IMR-90 (cell line): ENCODE results near the gene OSBPL8. TPM values are rescaled to one million over a fixed set of nuclear protein-coding genes. Genes with fewer than 3 reads are reported as not detected.
"Not testable (repeated sequence)": the region's sequence is repeated elsewhere in the genome, so short reads cannot be mapped to it uniquely, and the experiment has no call there.

Experiments used
- ATAC-seq: fragments of 200-7000 bp; cut with Tn5 transposase; 2 replicates; pipeline ENCODE4 v1.9.1; 2020; ENCODE audit warnings: low read depth, mild to moderate bottlenecking, moderate library complexity
- BruUV-seq: library from RNA; stranded (reverse); fragments of 400-500 nt; replicated peaks from 2 replicates; lab custom pipeline; 2021; lab: Mats Ljungman, UMichigan
- CTCF ChIA-PET: fragments of 300-600 bp; formaldehyde crosslinking; extraction: SDS; loops from one replicate; lab custom pipeline; 2021; ENCODE audit warnings: antibody characterized with exemption; lab: Yijun Ruan, JAX
- POLR2A ChIA-PET: fragments of 300-600 bp; sonication (Branson Sonifier 250); formaldehyde crosslinking; loops from one replicate; lab custom pipeline; 2022; ENCODE audit warnings: antibody characterized with exemption; ENCODE audit not compliant: unreplicated experiment; lab: Charles Lee
- DNase-seq: peaks from one replicate; pipeline ENCODE4 v3.0.0; 2013
- H2AFZ ChIP-seq: replicated peaks from 2 replicates; pipeline ENCODE3; 2013; ENCODE audit warnings: low read length, mild to moderate bottlenecking; ENCODE audit not compliant: poor library complexity
- H2AK5ac ChIP-seq: 2 replicates; pipeline ENCODE4 v1.6.1; 2013; ENCODE audit warnings: low read depth, low read length, inconsistent platforms
- H2AK9ac ChIP-seq: replicated peaks from 2 replicates; pipeline ENCODE3; 2013; ENCODE audit warnings: mild to moderate bottlenecking, low read depth, low read length, moderate library complexity; ENCODE audit not compliant: poor library complexity
- H2BK120ac ChIP-seq: 2 replicates; pipeline ENCODE4 v1.6.1; 2013; ENCODE audit warnings: low read depth, low read length, inconsistent platforms
- H2BK15ac ChIP-seq: 3 replicates; pipeline ENCODE4 v1.6.1; 2013; ENCODE audit warnings: low read depth, low read length, inconsistent platforms
- H2BK20ac ChIP-seq: 2 replicates; pipeline ENCODE4 v1.6.1; 2013; ENCODE audit warnings: low read depth, mild to moderate bottlenecking, inconsistent platforms, low read length, moderate library complexity
- H2BK5ac ChIP-seq: 2 replicates; pipeline ENCODE4 v1.6.1; 2013; ENCODE audit warnings: mild to moderate bottlenecking, low read depth, low read length, inconsistent platforms; ENCODE audit not compliant: poor library complexity, severe bottlenecking
- H3K14ac ChIP-seq: replicated peaks from 2 replicates; pipeline ENCODE4 v1.6.1; 2013; ENCODE audit warnings: low read depth, low read length, inconsistent platforms
- H3K18ac ChIP-seq: 2 replicates; pipeline ENCODE4 v1.6.1; 2013; ENCODE audit warnings: low read depth, low read length, control low read depth
- H3K23ac ChIP-seq: 2 replicates; pipeline ENCODE4 v1.6.1; 2013; ENCODE audit warnings: low read depth, low read length, inconsistent platforms
- H3K27ac ChIP-seq: 2 replicates; pipeline ENCODE4 v1.5.1; 2013; ENCODE audit warnings: mild to moderate bottlenecking, control low read depth, low read length; ENCODE audit not compliant: insufficient read depth
- H3K27me3 ChIP-seq: 2 replicates; pipeline ENCODE4 v1.6.1; 2013; ENCODE audit warnings: low read length; ENCODE audit not compliant: control insufficient read depth, insufficient read depth
- H3K36me3 ChIP-seq: 2 replicates; pipeline ENCODE4 v1.6.1; 2013; ENCODE audit warnings: low read length, mixed read lengths; ENCODE audit not compliant: control insufficient read depth, insufficient read depth
- H3K4ac ChIP-seq: 2 replicates; pipeline ENCODE4 v1.6.1; 2013; ENCODE audit warnings: low read depth, low read length, inconsistent platforms
- H3K4me1 ChIP-seq: 2 replicates; pipeline ENCODE4 v1.6.1; 2013; ENCODE audit warnings: low read length, mixed read lengths; ENCODE audit not compliant: control insufficient read depth, insufficient read depth
- H3K4me2 ChIP-seq: 2 replicates; pipeline ENCODE4 v1.6.1; 2013; ENCODE audit warnings: low read depth, mild to moderate bottlenecking, control low read depth, low read length, moderate library complexity
- H3K4me3 ChIP-seq: 2 replicates; pipeline ENCODE4 v1.5.1; 2013; ENCODE audit warnings: low read depth, mild to moderate bottlenecking, control low read depth, low read length, moderate library complexity; ENCODE audit not compliant: insufficient read depth
- H3K56ac ChIP-seq: 2 replicates; pipeline ENCODE4 v1.6.1; 2013; ENCODE audit warnings: low read length, inconsistent platforms; ENCODE audit not compliant: insufficient read depth; ENCODE audit errors: extremely low read depth
- H3K79me1 ChIP-seq, 2 experiments: 2 replicates each; pipeline ENCODE4 v1.6.1; 2013; ENCODE audit warnings: low read length in 2 of 2, inconsistent platforms in 1 of 2, low read depth in 1 of 2
- H3K9ac ChIP-seq: 2 replicates; pipeline ENCODE4 v1.6.1; 2013; ENCODE audit warnings: low read depth, low read length, control low read depth
- H3K9me1 ChIP-seq: 2 replicates; pipeline ENCODE4 v1.6.1; 2013; ENCODE audit warnings: low read length, inconsistent platforms; ENCODE audit not compliant: insufficient read depth
- H3K9me3 ChIP-seq: 2 replicates; pipeline ENCODE4 v1.6.1; 2013; ENCODE audit warnings: low read length; ENCODE audit not compliant: control insufficient read depth, insufficient read depth
- H4K20me1 ChIP-seq: 2 replicates; pipeline ENCODE4 v1.6.1; 2013; ENCODE audit warnings: low read length, inconsistent platforms; ENCODE audit not compliant: insufficient read depth
- H4K5ac ChIP-seq: 2 replicates; pipeline ENCODE4 v1.6.1; 2013; ENCODE audit warnings: mild to moderate bottlenecking, low read depth, low read length, control low read depth
- H4K8ac ChIP-seq, 2 experiments: 2 replicates each; pipeline ENCODE4 v1.6.1; 2013; ENCODE audit warnings: low read depth in 2 of 2, low read length in 2 of 2, control low read depth in 1 of 2, inconsistent platforms in 1 of 2
- H4K91ac ChIP-seq: 2 replicates; pipeline ENCODE4 v1.6.1; 2013; ENCODE audit warnings: low read depth, low read length, inconsistent platforms; ENCODE audit not compliant: insufficient read depth
- WGBS, 2 experiments: methylation state at CpG; one replicate each; pipeline versions ENCODE4 v1.1.5 to v1.1.7; 2013; ENCODE audit warnings: missing lambda C conversion rate in 2 of 2; ENCODE audit not compliant: insufficient read length in 1 of 2; ENCODE audit errors: extremely low coverage in 2 of 2; 5-methylcytosine and 5-hydroxymethylcytosine counted together
- dilution Hi-C: fragments of 300-500 bp; cut with HindIII; formaldehyde crosslinking; loops from one replicate; pipeline ENCODE4 v1.14.3; 2018; ENCODE audit warnings: low sequenced_read_pairs; ENCODE audit not compliant: unreplicated experiment
- in situ Hi-C: fragments of 300-500 bp; cut with MboI; formaldehyde crosslinking; loops from 3 replicates; pipeline ENCODE4 v1.14.3; 2019; ENCODE audit warnings: low sequenced_read_pairs, inconsistent platforms, mixed read lengths
- intact Hi-C: fragments of 100-400 bp; cut with micrococcal nuclease; formaldehyde crosslinking; loops from 2 replicates; pipeline ENCODE4 v1.10.0; 2022
- polyA plus RNA-seq, 3 experiments: library from polyadenylated mRNA; depleted of rRNA; stranded (reverse); fragments of >200 nt; gene quantifications; 2 replicates each; pipeline ENCODE4 v1.2.3, GENCODE V29; 2012; ENCODE audit warnings: low replicate concordance in 1 of 3
- total RNA-seq: library from RNA; depleted of rRNA; stranded (reverse); fragments of >200 nt; gene quantifications from 2 replicates; pipeline ENCODE4 v1.2.3, GENCODE V29; 2012

Gene OSBPL8
- total and polyA plus RNA-seq, 2 of the 4 experiments (the other 2 are of a cell fraction), result 17.8 to 24.2 TPM

DNA sequence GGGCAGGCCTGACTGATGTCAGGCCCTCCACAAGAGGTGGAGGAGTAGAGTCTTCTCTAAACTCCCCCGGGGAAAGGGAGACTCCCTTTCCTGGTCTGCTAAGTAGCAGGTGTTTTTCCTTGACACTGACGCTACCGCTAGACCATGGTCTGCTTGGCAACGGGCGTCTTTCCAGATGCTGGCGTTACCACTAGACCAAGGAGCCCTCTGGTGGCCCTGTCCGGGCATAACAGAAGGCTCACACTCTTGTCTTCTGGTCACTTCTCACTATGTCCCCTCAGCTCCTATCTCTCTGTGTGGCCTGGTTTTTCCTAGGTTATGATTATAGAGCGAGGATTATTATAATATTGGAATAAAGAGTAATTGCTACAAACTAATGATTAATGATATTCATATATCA is 86.7 kb downstream of the OSBPL8 start:
- WGBS, 2 experiments, result no CpG with 5 or more reads among the region's 8 CpGs
- H3K18ac ChIP-seq, H3K4ac ChIP-seq, H3K27ac ChIP-seq, H4K20me1 ChIP-seq, H3K23ac ChIP-seq, H3K4me1 ChIP-seq, H2BK120ac ChIP-seq, dilution Hi-C loops, H2AK9ac ChIP-seq, H3K4me2 ChIP-seq, H3K9me1 ChIP-seq, H2BK20ac ChIP-seq, H3K4me3 ChIP-seq, H3K27me3 ChIP-seq, H3K56ac ChIP-seq, H2BK5ac ChIP-seq, H2AK5ac ChIP-seq, H4K91ac ChIP-seq, H4K8ac ChIP-seq, BruUV-seq, H3K36me3 ChIP-seq, H2AFZ ChIP-seq, H2BK15ac ChIP-seq, H4K5ac ChIP-seq, CTCF ChIA-PET, H3K9me3 ChIP-seq, H3K9ac ChIP-seq, H3K14ac ChIP-seq, POLR2A ChIA-PET, ATAC-seq, DNase-seq: not testable (repeated sequence)
- in situ Hi-C loops (loop anchor here (25.0 kb wide), 2 partner anchors 411 to 936 kb away; no protein-coding TSS in a partner anchor), intact Hi-C loops (loop anchor here (5.0 kb wide), 1 partner anchor 84 kb away; the partner anchor contains the start of gene OSBPL8)
- peaks cover 28 to 53% of the 10 kb centered on the region in 2 experiments for H3K79me1 ChIP-seq
